Kidney (tissue), 14 donors: ENCODE measurements around the gene SDC3. TPM values are rescaled to one million over a fixed set of nuclear protein-coding genes. Genes with fewer than 3 reads are reported as not detected.

Experiments used
- DNase-seq, 5 donors: peaks; one replicate each; pipeline ENCODE4 v3.0.0-alpha.2; 2013 to 2020
- FAIRE-seq: peaks from 2 replicates; lab custom pipeline; 2012; peaks lifted over from hg19 to GRCh38; lab: Jason Lieb, UNC
- H3K27ac ChIP-seq, 2 donors: one replicate each; pipeline ENCODE4 v1.7.0; 2013; ENCODE audit warnings: low read depth in 2 of 2, low read length in 2 of 2, inconsistent platforms in 1 of 2
- H3K27me3 ChIP-seq: one replicate; pipeline ENCODE4 v1.7.1; 2013; ENCODE audit warnings: low read length, inconsistent platforms; ENCODE audit not compliant: control insufficient read depth, insufficient read depth
- H3K36me3 ChIP-seq, 3 donors: one replicate each; pipeline versions ENCODE4 v1.7.0 to v1.7.1; 2013; ENCODE audit warnings: low read length in 3 of 3, control low read depth in 1 of 3, inconsistent platforms in 1 of 3; ENCODE audit not compliant: insufficient read depth in 3 of 3, control insufficient read depth in 2 of 3
- H3K4me1 ChIP-seq, 3 donors: one replicate each; pipeline versions ENCODE4 v1.7.0 to v1.7.1; 2013; ENCODE audit warnings: low read length in 3 of 3, inconsistent platforms in 1 of 3, low read depth in 1 of 3; ENCODE audit not compliant: control insufficient read depth in 2 of 3, insufficient read depth in 2 of 3
- H3K4me3 ChIP-seq, 3 donors: one replicate each; pipeline versions ENCODE4 v1.7.0 to v1.8.1; 2013; ENCODE audit warnings: low read length in 3 of 3, control low read depth in 1 of 3, inconsistent platforms in 1 of 3
- H3K9ac ChIP-seq, 3 donors: one replicate each; pipeline versions ENCODE4 v1.7.0 to v1.7.1; 2013; ENCODE audit warnings: low read length in 3 of 3, control low read depth in 1 of 3, inconsistent platforms in 1 of 3
- H3K9me3 ChIP-seq, 3 donors: one replicate each; pipeline versions ENCODE4 v1.7.0 to v1.7.1; 2013; ENCODE audit warnings: low read length in 3 of 3, control low read depth in 1 of 3, inconsistent platforms in 1 of 3; ENCODE audit not compliant: control insufficient read depth in 2 of 3, insufficient read depth in 1 of 3
- CTCF ChIP-seq: IDR thresholded peaks from 3 replicates; pipeline ENCODE4 v1.5.1; 2012; ENCODE audit warnings: mild to moderate bottlenecking, moderate library complexity, borderline replicate concordance; ENCODE audit not compliant: insufficient read depth; ENCODE audit errors: extremely low read depth
- intact Hi-C: fragments of 100-400 bp; cut with DNase I; formaldehyde crosslinking; loops from one replicate; pipeline ENCODE4 v1.11.1; 2022
- polyA plus RNA-seq: library from polyadenylated mRNA; stranded (reverse); fragments of 350-450 nt; fragmentation: Illumina TruSeq; extraction: RNeasy Lipid Tissue Mini Kit (QIAGEN cat#74804); gene quantifications from one replicate; pipeline ENCODE4 v1.2.3, GENCODE V29; 2014; ENCODE audit warnings: low read depth, low replicate concordance; ENCODE audit not compliant: insufficient read depth
- total RNA-seq: library from RNA; stranded (reverse); fragmentation: NEBNext Ultra II Directional; extraction: Animal tissue kit (Norgen Biotek cat#: 25700); gene quantifications from one replicate; pipeline ENCODE4 v1.2.1, GENCODE V29; 2021
- donor health status: control.
- donor health status: control.
- donor health status: control.
- donor health status: control.
- donor health status: control.
- donor health status: DM: yes; HTN: yes; CAD: no.
- donor health status: Normal renal cell carcinoma (clear cell type).

SDC3 gene
- total and polyA plus RNA-seq, 2 donors from 2014 or later = 11.0 to 58.7 TPM

DNA sequence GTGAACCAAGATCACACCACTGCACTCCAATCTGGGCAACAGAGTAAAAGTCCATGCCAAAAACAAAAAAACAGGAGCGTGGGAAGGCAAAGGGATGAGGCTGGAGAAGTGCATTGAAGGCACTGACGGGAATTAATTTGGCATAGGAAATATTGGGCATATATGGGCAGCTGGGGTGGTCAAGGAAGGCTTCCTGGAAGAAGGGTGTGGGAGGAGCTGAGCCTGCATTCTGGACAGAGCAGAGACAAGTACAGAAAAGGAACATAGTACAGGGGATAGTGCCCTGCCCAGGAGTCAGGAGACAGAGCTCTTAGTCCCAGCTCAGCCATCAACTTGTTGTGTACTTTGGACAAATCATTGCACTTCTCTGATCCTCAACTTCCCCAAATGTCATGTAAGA lies 11.7 kb downstream of the SDC3 start:
- Histone ChIP-seq H3K27ac (no peak overlapping the region), H3K27me3 (no peaks in the 10 kb centered on the region), H3K9ac (no peak overlapping the region), H3K9me3 (no peaks in the 10 kb centered on the region), H3K4me3 (no peak overlapping the region), H3K4me1 (peaks cover 0 to 14% (median 0%) of the 10 kb centered on the region in 3 donors), H3K36me3 (no peaks in the 10 kb centered on the region)
- TF ChIP-seq CTCF = no peak
- FAIRE-seq (no peak), DNase-seq (no peak)
- intact Hi-C loops = no loop called here

DNA sequence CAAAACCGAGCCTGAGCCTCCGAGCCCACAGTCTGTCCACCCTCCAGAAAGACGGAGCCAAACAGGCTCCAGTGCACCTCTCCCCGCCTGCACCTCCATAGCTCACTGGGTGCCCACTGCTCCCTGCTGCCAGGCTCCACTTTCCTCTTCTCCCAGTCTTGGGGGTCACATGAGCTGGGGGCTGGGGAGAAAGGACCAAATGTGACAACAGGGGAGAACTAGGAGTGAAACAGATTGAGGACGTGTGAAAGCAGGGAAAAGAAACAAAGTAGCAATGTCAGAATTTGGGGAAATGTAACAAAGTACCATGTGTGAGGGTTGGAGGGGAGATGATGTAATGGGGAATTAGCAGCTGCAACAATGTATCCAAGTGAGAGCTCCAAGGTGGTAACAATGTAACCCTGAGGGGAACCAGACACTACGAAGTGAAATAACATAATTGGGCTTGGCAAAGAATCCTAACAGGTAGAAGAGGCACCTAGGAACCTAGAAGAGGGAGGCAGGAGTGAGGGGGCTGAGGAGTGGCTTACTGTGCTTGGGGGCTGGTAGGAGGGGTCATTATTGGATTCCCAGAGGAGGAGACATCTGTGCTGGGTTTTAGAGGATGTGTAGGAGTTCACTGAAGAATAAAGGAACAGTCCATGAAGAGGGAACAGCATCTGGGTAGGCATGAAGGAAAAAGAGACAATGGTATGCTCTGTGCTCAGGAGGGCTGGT lies 12.5 kb downstream of the SDC3 start:
- no peaks in the 10 kb centered on the region for H3K36me3 ChIP-seq
- no peak for TF ChIP-seq CTCF
- FAIRE-seq = no peak
- no peaks in the 10 kb centered on the region for H3K9me3 ChIP-seq
- no peak overlapping the region for H3K9ac ChIP-seq
- H3K27ac ChIP-seq = no peak overlapping the region
- H3K27me3 ChIP-seq = no peaks in the 10 kb centered on the region
- no peak overlapping the region for H3K4me3 ChIP-seq
- DNase-seq = no peak
- intact Hi-C loops = no loop called here
- peaks cover 0 to 14% (median 0%) of the 10 kb centered on the region in 3 donors for H3K4me1 ChIP-seq

- no peak for TF ChIP-seq CTCF
- Histone ChIP-seq H3K9me3 (no peaks in the 10 kb centered on the region), H3K4me1 (peaks cover 0 to 15% (median 0%) of the 10 kb centered on the region in 3 donors), H3K9ac (no peak overlapping the region), H3K27me3 (no peaks in the 10 kb centered on the region), H3K27ac (no peak overlapping the region), H3K4me3 (no peak overlapping the region), H3K36me3 (no peaks in the 10 kb centered on the region)
- FAIRE-seq (no peak), DNase-seq (no peak)
- intact Hi-C loops = no loop called here
Observed at GRCh38 chr1:30895382-30895943, 13.1 kb downstream of the SDC3 start.
